Loucy (cell line): ENCODE results near the gene HDAC6.
A peak's percentile ranks its signal among the peaks of the same experiment; 100 is the strongest.

Experiments used
- H2AFZ ChIP-seq: fragments of 200-600 bp; sonication (generic); 2 replicates; pipeline ENCODE4 v1.6.0; 2016; ENCODE audit warnings: antibody characterized with exemption, mild to moderate bottlenecking, low read length, moderate library complexity
- H3F3A ChIP-seq: fragments of 200-600 bp; 2 replicates; pipeline ENCODE4 v1.6.0; 2016; ENCODE audit warnings: antibody characterized with exemption, low read depth, mild to moderate bottlenecking
- H3K27me3 ChIP-seq: fragments of 200-600 bp; sonication (generic); 2 replicates; pipeline ENCODE4 v1.6.1; 2014; ENCODE audit warnings: low read length, mild to moderate bottlenecking; ENCODE audit not compliant: insufficient read depth, poor library complexity, severe bottlenecking
- H3K36me3 ChIP-seq: fragments of 200-600 bp; sonication (generic); 2 replicates; pipeline ENCODE4 v1.6.1; 2016; ENCODE audit warnings: low read length; ENCODE audit not compliant: insufficient read depth
- H3K4me1 ChIP-seq: fragments of 200-600 bp; sonication (generic); 2 replicates; pipeline ENCODE4 v1.5.1; 2014; ENCODE audit warnings: low read length, mild to moderate bottlenecking; ENCODE audit not compliant: insufficient read depth, poor library complexity, severe bottlenecking
- H3K4me2 ChIP-seq: fragments of 200-600 bp; sonication (generic); 2 replicates; pipeline ENCODE4 v1.6.0; 2014; ENCODE audit warnings: antibody characterized with exemption, low read length, low read depth, mild to moderate bottlenecking; ENCODE audit not compliant: poor library complexity, severe bottlenecking
- H3K4me3 ChIP-seq: fragments of 200-600 bp; sonication (generic); 2 replicates; pipeline ENCODE4 v1.5.1; 2014; ENCODE audit warnings: low read length, mild to moderate bottlenecking, mixed read lengths; ENCODE audit not compliant: poor library complexity, severe bottlenecking
- H3K79me2 ChIP-seq: fragments of 200-600 bp; sonication (generic); 2 replicates; pipeline ENCODE4 v1.6.1; 2014; ENCODE audit warnings: low read length; ENCODE audit not compliant: insufficient read depth
- H3K9ac ChIP-seq: fragments of 200-600 bp; sonication (generic); 2 replicates; pipeline ENCODE4 v1.6.0; 2014; ENCODE audit warnings: mild to moderate bottlenecking, low read depth, low read length, moderate library complexity; ENCODE audit not compliant: poor library complexity, severe bottlenecking
- H3K9me2 ChIP-seq: fragments of 200-600 bp; sonication (generic); replicated peaks from 2 replicates; pipeline ENCODE4 v1.6.1; 2016; ENCODE audit warnings: low read depth, low read length, mixed read lengths
- H3K9me3 ChIP-seq: fragments of 200-600 bp; sonication (generic); 2 replicates; pipeline ENCODE4 v1.6.1; 2014; ENCODE audit warnings: mild to moderate bottlenecking, antibody characterized with exemption, low read length, low read depth; ENCODE audit not compliant: insufficient read depth
- H4K20me1 ChIP-seq: fragments of 200-600 bp; sonication (generic); 2 replicates; pipeline ENCODE4 v1.6.0; 2014; ENCODE audit warnings: antibody characterized with exemption, low read length, mild to moderate bottlenecking; ENCODE audit not compliant: insufficient read depth, poor library complexity, severe bottlenecking
- CTCF ChIP-seq: fragments of 200-600 bp; sonication (generic); conservative IDR thresholded peaks from 2 replicates; pipeline ENCODE4 v1.5.1; 2014; ENCODE audit warnings: mild to moderate bottlenecking, antibody characterized with exemption, low read length
- EZH2phosphoT487 ChIP-seq: fragments of 200-600 bp; IDR thresholded peaks from 2 replicates; pipeline ENCODE4 v1.6.1; 2018; ENCODE audit warnings: antibody characterized with exemption, mild to moderate bottlenecking, moderate library complexity, borderline replicate concordance

Gene HDAC6

DNA sequence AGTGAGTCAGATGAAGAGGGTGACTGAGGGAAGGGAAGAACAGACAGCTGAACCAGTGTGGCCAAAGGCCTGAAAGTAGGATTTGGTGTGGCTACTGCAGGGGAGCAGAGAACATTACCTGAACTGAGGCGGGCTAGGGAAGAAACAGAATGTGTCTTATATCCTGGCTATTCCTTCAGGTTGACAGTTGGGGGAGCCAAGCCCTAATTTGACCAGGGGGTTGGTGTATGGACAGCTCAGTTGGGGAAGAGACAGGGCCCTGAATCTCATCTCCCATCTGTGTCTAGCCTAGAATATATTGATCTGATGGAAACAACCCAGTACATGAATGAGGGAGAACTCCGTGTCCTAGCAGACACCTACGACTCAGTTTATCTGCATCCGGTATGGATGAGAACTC lies 4.2 kb downstream of the HDAC6 start:
- TF ChIP-seq EZH2phosphoT487 (no peak), CTCF (0 out of 2 replicates have a peak, but pooled peaks have one; percentile 8)
- H3K27me3 ChIP-seq, result no peaks in the 10 kb centered on the region

DNA sequence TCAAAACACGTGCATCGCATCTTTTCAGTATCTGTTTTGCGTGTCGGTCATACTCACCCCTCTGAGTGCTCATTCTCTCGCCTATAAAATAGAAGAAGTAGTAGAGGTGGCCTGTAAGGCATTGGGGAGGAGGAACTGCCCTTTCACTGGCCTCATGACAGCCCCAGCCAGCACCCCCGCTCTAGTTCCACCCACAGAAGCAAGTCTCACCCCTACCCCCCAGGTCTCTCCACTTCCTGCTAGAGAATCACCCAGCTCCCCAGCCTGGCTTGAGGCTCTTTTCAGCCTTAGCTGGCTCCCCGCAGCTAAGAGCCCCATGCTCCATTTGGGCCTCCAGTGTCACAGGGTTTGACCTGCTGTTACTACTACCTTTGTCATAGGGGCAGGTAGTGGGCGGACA lies 11.8 kb downstream of the HDAC6 start:
- Histone ChIP-seq H3K79me2 (no peaks in the 10 kb centered on the region), H3K36me3 (no peaks in the 10 kb centered on the region), H3K9ac (no peak overlapping the region), H3K9me3 (no peaks in the 10 kb centered on the region), H2AFZ (no peak overlapping the region), H3K27me3 (no peaks in the 10 kb centered on the region), H4K20me1 (no peaks in the 10 kb centered on the region), H3K4me1 (no peaks in the 10 kb centered on the region), H3K4me2 (no peak overlapping the region), H3K4me3 (no peak overlapping the region), H3F3A (no peaks in the 10 kb centered on the region), H3K9me2 (no peaks in the 10 kb centered on the region)
- TF ChIP-seq CTCF, result no peak
- no peak for TF ChIP-seq EZH2phosphoT487

More for the DNA sequence above, 4.2 kb downstream of the HDAC6 start:
- Histone ChIP-seq H3K9me2 (no peaks in the 10 kb centered on the region), H3K4me3 (no peak overlapping the region), H3K9me3 (no peaks in the 10 kb centered on the region), H2AFZ (no peak overlapping the region), H3K36me3 (no peaks in the 10 kb centered on the region), H4K20me1 (no peaks in the 10 kb centered on the region), H3K4me1 (peaks cover 7% of the 10 kb centered on the region), H3K4me2 (no peak overlapping the region), H3F3A (no peaks in the 10 kb centered on the region), H3K9ac (no peak overlapping the region), H3K79me2 (peaks cover 5% of the 10 kb centered on the region; the same call in 1 of the 2 replicates)

DNA sequence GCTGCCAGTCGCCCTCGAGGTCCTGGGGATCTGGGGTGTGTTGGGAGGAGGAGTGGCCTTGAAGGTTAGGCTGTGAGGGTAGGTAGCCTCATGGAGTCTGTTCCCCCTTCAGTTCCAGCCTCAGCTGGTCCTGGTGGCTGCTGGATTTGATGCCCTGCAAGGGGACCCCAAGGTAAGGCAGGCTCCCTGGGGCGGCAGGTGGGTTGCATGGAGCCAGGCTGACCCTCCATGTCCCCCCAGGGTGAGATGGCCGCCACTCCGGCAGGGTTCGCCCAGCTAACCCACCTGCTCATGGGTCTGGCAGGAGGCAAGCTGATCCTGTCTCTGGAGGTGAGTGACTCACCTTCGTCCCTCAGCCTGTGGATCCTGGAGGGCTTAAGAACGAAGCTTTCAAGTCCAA lies 12.9 kb downstream of the HDAC6 start:
- Histone ChIP-seq H3K4me3 (no peak overlapping the region), H3K79me2 (no peaks in the 10 kb centered on the region), H3K4me1 (no peaks in the 10 kb centered on the region), H3K4me2 (no peak overlapping the region), H3K27me3 (no peaks in the 10 kb centered on the region), H3K9me2 (no peaks in the 10 kb centered on the region), H3K9ac (no peak overlapping the region), H2AFZ (no peak overlapping the region), H3F3A (no peaks in the 10 kb centered on the region), H3K9me3 (no peaks in the 10 kb centered on the region), H3K36me3 (no peaks in the 10 kb centered on the region), H4K20me1 (no peaks in the 10 kb centered on the region)
- TF ChIP-seq CTCF, result no peak
- TF ChIP-seq EZH2phosphoT487, result no peak
